HEK293 (cell line): ENCODE results near the gene EXOC3.

Experiments
- ATF2 ChIP-seq: fragments of 450-650 bp; formaldehyde crosslinking; IDR thresholded peaks from 2 replicates; pipeline ENCODE4 v1.5.1; 2016; ENCODE audit warnings: missing biosample characterization, missing genetic modification characterization, low read depth
- CTCF ChIP-seq: fragments of 450-650 bp; formaldehyde crosslinking; IDR thresholded peaks from 2 replicates; pipeline ENCODE4 v1.5.1; 2016; ENCODE audit warnings: missing biosample characterization, missing genetic modification characterization
- KLF8 ChIP-seq: fragments of 450-650 bp; formaldehyde crosslinking; IDR thresholded peaks from 2 replicates; pipeline ENCODE4 v1.5.1; 2016; ENCODE audit warnings: missing biosample characterization, missing genetic modification characterization
- SP2 ChIP-seq: fragments of 450-650 bp; formaldehyde crosslinking; IDR thresholded peaks from 2 replicates; pipeline ENCODE4 v1.5.1; 2016; ENCODE audit warnings: missing biosample characterization, missing genetic modification characterization
- ZBTB7A ChIP-seq: fragments of 450-650 bp; formaldehyde crosslinking; IDR thresholded peaks from 2 replicates; pipeline ENCODE4 v1.5.1; 2016; ENCODE audit warnings: low read depth, missing biosample characterization, missing genetic modification characterization
- ZNF112 ChIP-seq: fragments of 450-650 bp; formaldehyde crosslinking; IDR thresholded peaks from 2 replicates; pipeline ENCODE4 v1.5.0; 2017; ENCODE audit warnings: missing biosample characterization, missing genetic modification characterization
- ZNF140 ChIP-seq: fragments of 450-650 bp; formaldehyde crosslinking; IDR thresholded peaks from 2 replicates; pipeline ENCODE4 v1.5.1; 2016; ENCODE audit warnings: missing biosample characterization, missing genetic modification characterization
- ZNF639 ChIP-seq: fragments of 450-650 bp; formaldehyde crosslinking; IDR thresholded peaks from 2 replicates; pipeline ENCODE4 v1.5.1; 2016; ENCODE audit warnings: missing biosample characterization, missing genetic modification characterization
- ZNF843 ChIP-seq: fragments of 450-650 bp; formaldehyde crosslinking; IDR thresholded peaks from 2 replicates; pipeline ENCODE4 v1.5.1; 2016; ENCODE audit warnings: missing biosample characterization, missing genetic modification characterization
- TF ChIP-seq, protein P1 (sequence below): fragments of 450-650 bp; formaldehyde crosslinking; IDR thresholded peaks from 2 replicates; pipeline ENCODE4 v1.5.1; 2016; ENCODE audit warnings: missing biosample characterization, missing genetic modification characterization

GRCh38 chr5:459562-460272 lies 16.7 kb downstream of the EXOC3 start:
- TF ChIP-seq ZNF112 (tag by site-specific recombination) (no peak), ZNF843 (no peak), ZBTB7A (tag by site-specific recombination) (no peak), KLF8 (tag by site-specific recombination) (no peak), SP2 (tag by site-specific recombination) (no peak), CTCF (tag by site-specific recombination) (no peak), ATF2 (tag by site-specific recombination) (no peak), ZNF140 (tag by site-specific recombination) (no peak), ZNF639 (tag by site-specific recombination) (no peak)
- TF ChIP-seq, protein P1, sequence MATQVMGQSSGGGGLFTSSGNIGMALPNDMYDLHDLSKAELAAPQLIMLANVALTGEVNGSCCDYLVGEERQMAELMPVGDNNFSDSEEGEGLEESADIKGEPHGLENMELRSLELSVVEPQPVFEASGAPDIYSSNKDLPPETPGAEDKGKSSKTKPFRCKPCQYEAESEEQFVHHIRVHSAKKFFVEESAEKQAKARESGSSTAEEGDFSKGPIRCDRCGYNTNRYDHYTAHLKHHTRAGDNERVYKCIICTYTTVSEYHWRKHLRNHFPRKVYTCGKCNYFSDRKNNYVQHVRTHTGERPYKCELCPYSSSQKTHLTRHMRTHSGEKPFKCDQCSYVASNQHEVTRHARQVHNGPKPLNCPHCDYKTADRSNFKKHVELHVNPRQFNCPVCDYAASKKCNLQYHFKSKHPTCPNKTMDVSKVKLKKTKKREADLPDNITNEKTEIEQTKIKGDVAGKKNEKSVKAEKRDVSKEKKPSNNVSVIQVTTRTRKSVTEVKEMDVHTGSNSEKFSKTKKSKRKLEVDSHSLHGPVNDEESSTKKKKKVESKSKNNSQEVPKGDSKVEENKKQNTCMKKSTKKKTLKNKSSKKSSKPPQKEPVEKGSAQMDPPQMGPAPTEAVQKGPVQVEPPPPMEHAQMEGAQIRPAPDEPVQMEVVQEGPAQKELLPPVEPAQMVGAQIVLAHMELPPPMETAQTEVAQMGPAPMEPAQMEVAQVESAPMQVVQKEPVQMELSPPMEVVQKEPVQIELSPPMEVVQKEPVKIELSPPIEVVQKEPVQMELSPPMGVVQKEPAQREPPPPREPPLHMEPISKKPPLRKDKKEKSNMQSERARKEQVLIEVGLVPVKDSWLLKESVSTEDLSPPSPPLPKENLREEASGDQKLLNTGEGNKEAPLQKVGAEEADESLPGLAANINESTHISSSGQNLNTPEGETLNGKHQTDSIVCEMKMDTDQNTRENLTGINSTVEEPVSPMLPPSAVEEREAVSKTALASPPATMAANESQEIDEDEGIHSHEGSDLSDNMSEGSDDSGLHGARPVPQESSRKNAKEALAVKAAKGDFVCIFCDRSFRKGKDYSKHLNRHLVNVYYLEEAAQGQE: no peak
